Lower leg skin (tissue), 4 donors: ENCODE measurements around the gene THSD8. TPM values are rescaled to one million over a fixed set of nuclear protein-coding genes. Genes with fewer than 3 reads are reported as not detected.
"Not testable (repeated sequence)": the region's sequence is repeated elsewhere in the genome, so short reads cannot be mapped to it uniquely, and the experiment has no call there.

Experiments used
- DNase-seq, 2 donors: peaks; one replicate each; pipeline ENCODE4 v3.0.0-alpha.2; 2019; ENCODE audit warnings: low spot score in 2 of 2
- H3K4me3 ChIP-seq: fragments of 200-600 bp; sonication (generic); 2 replicates; pipeline ENCODE4 v1.5.1; 2017; ENCODE audit warnings: mild to moderate bottlenecking, low read depth; ENCODE audit not compliant: poor library complexity, severe bottlenecking
- CTCF ChIP-seq, 3 donors: fragments of 450-650 bp; IDR thresholded peaks; one replicate each; pipeline ENCODE4 v1.5.1; 2016; ENCODE audit warnings: antibody characterized with exemption in 3 of 3, mild to moderate bottlenecking in 3 of 3, moderate library complexity in 2 of 3
- POLR2A ChIP-seq, 2 donors: fragments of 450-650 bp; IDR thresholded peaks; one replicate each; pipeline ENCODE4 v1.6.1; 2016 to 2017; ENCODE audit warnings: antibody characterized with exemption in 2 of 2, mild to moderate bottlenecking in 1 of 2, moderate library complexity in 1 of 2
- WGBS, 2 donors: methylation state at CpG; one replicate each; pipeline ENCODE4 v1.1.5; 2018; 5-methylcytosine and 5-hydroxymethylcytosine counted together
- intact Hi-C: fragments of 100-400 bp; cut with DNase I; formaldehyde crosslinking; loops from one replicate; pipeline ENCODE4 v1.15.0; 2023; ENCODE audit warnings: low total_unique reads
- total RNA-seq, 4 donors: library from RNA; depleted of rRNA; stranded (reverse); fragments of >200 nt; gene quantifications; one replicate each; pipeline ENCODE4 v1.1.0, GENCODE V29; 2016

Gene THSD8
- total RNA-seq, 4 donors from 2014 or later, result 1.6 TPM; not detected in 3

- no peak for TF ChIP-seq POLR2A (IDR thresholded peaks at IDR 0.05)
- no peak for TF ChIP-seq CTCF (IDR thresholded peaks at IDR 0.05)
- no peak for DNase-seq
- whole genome bisulfite sequencing, 2 donors, result 31 to 38% methylated on average over 22 of the region's 22 CpGs
- intact Hi-C loops, result loop anchor here (5.0 kb wide), 1 partner anchor 35 kb away; no protein-coding TSS in a partner anchor
- peak overlapping the region; percentile 60 for H3K4me3 ChIP-seq
Measured at GRCh38 chr19:12802267-12803106, 618 bp downstream of the THSD8 start.

- TF ChIP-seq CTCF (IDR thresholded peaks at IDR 0.05) (no peak), POLR2A (IDR thresholded peaks at IDR 0.05) (no peak)
- WGBS, 2 donors, result 94% methylated on average over 26 of the region's 26 CpGs
- intact Hi-C loops, result loop anchor here (5.0 kb wide), 1 partner anchor 37 kb away; no protein-coding TSS in a partner anchor
- no peak overlapping the region for H3K4me3 ChIP-seq
- no peak for DNase-seq
Measured at GRCh38 chr19:12804051-12804450, 2.2 kb downstream of the THSD8 start.

- DNase-seq, result peak; percentile 85 to 97
- intact Hi-C loops, result no loop called here
- 4% methylated on average over 55 to 64 of the region's 66 CpGs for WGBS, 2 donors
Measured at GRCh38 chr19:12806242-12807081, 4.6 kb downstream of the THSD8 start, which contains the start of gene RNASEH2A. Gene RNASEH2A (plus strand): TSS chr19:12806584. CDS start chr19:12806674, 90 bp downstream.

GRCh38 chr19:12815088-12815487 is 13.2 kb downstream of the THSD8 start:
- intact Hi-C loops, result no loop called here
- no peak overlapping the region for H3K4me3 ChIP-seq
- TF ChIP-seq POLR2A (IDR thresholded peaks at IDR 0.05) (no peak), CTCF (IDR thresholded peaks at IDR 0.05) (no peak)
- no peak for DNase-seq
- 92% methylated on average over 7 of the region's 7 CpGs for WGBS, 2 donors

More at GRCh38 chr19:12806242-12807081, 4.6 kb downstream of the THSD8 start, which contains the start of gene RNASEH2A:
- TF ChIP-seq POLR2A (IDR thresholded peaks at IDR 0.05) (no peak), CTCF (IDR thresholded peaks at IDR 0.05) (no peak)
- H3K4me3 ChIP-seq, result peak within 1 kb of the TSS; percentile 45

GRCh38 chr19:12817188-12817587 is 15.3 kb downstream of the THSD8 start:
- DNase-seq, intact Hi-C loops, H3K4me3 ChIP-seq: not testable (repeated sequence)
- WGBS, 2 donors, result 88 to 92% methylated on average over 6 of the region's 6 CpGs

GRCh38 chr19:12817810-12818209 is 15.9 kb downstream of the THSD8 start:
- DNase-seq, H3K4me3 ChIP-seq, intact Hi-C loops: not testable (repeated sequence)
- WGBS, 2 donors, result 93 to 95% methylated on average over 11 of the region's 11 CpGs
